ENCODE data around the gene HSBP1L1.

DNA sequence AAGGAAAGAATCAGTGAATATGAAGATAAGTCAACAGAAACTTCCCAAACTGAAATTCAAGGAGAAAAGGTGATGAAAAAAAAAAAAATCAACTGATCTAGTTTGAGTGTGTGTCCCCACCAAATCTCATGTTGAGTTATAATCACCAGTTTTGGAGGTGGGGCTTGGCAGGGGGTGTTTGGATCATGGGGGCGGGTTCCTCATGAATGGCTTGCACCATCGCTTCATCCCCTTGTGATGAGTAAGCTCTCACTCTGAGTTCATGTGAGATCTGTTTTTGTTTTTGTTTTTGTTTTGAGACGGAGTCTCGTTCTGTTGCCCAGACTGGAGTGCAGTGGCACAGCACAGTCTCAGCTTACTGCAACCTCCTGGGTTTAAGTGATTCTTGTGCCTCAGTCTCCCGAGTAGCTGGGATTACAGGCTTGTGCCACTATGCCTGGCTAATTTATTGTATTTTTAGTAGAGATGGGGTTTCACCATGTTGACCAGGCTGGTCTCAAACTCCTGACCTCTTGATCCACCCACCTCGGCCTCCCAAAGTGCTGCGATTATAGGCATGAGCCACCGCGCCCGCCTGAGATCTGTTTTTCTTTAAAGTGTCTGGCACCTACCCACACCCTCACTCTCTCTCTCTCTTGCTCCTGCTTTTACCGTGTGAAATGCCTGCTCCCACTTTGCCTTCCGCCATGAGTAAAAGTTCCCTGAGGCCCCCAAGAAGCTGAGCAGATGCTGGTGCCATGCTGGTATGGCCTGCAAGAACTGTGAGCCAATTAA is 9.0 kb upstream of the HSBP1L1 start:
- TF ChIP-seq, protein P1, sequence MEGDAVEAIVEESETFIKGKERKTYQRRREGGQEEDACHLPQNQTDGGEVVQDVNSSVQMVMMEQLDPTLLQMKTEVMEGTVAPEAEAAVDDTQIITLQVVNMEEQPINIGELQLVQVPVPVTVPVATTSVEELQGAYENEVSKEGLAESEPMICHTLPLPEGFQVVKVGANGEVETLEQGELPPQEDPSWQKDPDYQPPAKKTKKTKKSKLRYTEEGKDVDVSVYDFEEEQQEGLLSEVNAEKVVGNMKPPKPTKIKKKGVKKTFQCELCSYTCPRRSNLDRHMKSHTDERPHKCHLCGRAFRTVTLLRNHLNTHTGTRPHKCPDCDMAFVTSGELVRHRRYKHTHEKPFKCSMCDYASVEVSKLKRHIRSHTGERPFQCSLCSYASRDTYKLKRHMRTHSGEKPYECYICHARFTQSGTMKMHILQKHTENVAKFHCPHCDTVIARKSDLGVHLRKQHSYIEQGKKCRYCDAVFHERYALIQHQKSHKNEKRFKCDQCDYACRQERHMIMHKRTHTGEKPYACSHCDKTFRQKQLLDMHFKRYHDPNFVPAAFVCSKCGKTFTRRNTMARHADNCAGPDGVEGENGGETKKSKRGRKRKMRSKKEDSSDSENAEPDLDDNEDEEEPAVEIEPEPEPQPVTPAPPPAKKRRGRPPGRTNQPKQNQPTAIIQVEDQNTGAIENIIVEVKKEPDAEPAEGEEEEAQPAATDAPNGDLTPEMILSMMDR (IDR thresholded peaks at IDR 0.05): no peak
- no peak for TF ChIP-seq POLR2A (IDR thresholded peaks at IDR 0.05)

Measured in breast epithelium (tissue), 3 donors.